A549 (cell line): ENCODE results near the gene ANKFN1. TPM values are rescaled to one million over a fixed set of nuclear protein-coding genes. Genes with fewer than 3 reads are reported as not detected.
"Not testable (repeated sequence)": the region's sequence is repeated elsewhere in the genome, so short reads cannot be mapped to it uniquely, and the experiment has no call there.

ENCODE experiments used
- ATAC-seq, 2 experiments: fragments of 200-7000 bp in 1 of 2; fragments of >200 bp in 1 of 2; cut with Nextera tagmentation in 1 of 2; cut with Tn5 transposase in 1 of 2; 3 replicates each; pipeline versions ENCODE4 v1.8.0 to v1.9.1; 2018 to 2020; ENCODE audit warnings: mild to moderate bottlenecking in 1 of 2, moderate library complexity in 1 of 2
- CTCF ChIA-PET: fragments of 300-600 bp; sonication (Branson Sonifier 250); formaldehyde crosslinking; extraction: SDS; loops from one replicate; lab custom pipeline; 2021; ENCODE audit warnings: antibody characterized with exemption, inconsistent platforms; lab: Yijun Ruan, JAX
- POLR2A ChIA-PET: fragments of 350-600 bp; formaldehyde crosslinking; extraction: SDS; loops from one replicate; lab custom pipeline; 2021; ENCODE audit warnings: antibody characterized with exemption, inconsistent platforms; lab: Yijun Ruan, JAX
- DNase-seq, 2 experiments: peaks; one replicate each; pipeline versions ENCODE4 v3.0.0 to v3.0.0-alpha.2; 2011 to 2016; ENCODE audit warnings: low read depth in 1 of 2, low spot score in 1 of 2
- FAIRE-seq: peaks from 2 replicates; lab custom pipeline; 2011; peaks lifted over from hg19 to GRCh38; lab: Jason Lieb, UNC
- H3K27ac ChIP-seq, 2 experiments: fragments of >200 bp; sonication (Bioruptor Twin); formaldehyde crosslinking; 3 replicates each; pipeline ENCODE4 v1.5.1; 2016 to 2017
- H3K4me1 ChIP-seq: fragments of >200 bp; sonication (Bioruptor Twin); formaldehyde crosslinking; 3 replicates; pipeline ENCODE4 v1.6.1; 2016
- H3K4me2 ChIP-seq: fragments of >200 bp; sonication (Bioruptor Twin); formaldehyde crosslinking; 3 replicates; pipeline ENCODE4 v1.6.1; 2016
- H3K4me3 ChIP-seq: fragments of >200 bp; sonication (Bioruptor Twin); formaldehyde crosslinking; 3 replicates; pipeline ENCODE4 v1.5.1; 2016
- H3K9me3 ChIP-seq: fragments of >200 bp; sonication (Bioruptor Twin); formaldehyde crosslinking; 3 replicates; pipeline ENCODE4 v1.6.1; 2016
- CBX2 ChIP-seq: fragments of 200-600 bp; sonication (generic); IDR thresholded peaks from 2 replicates; pipeline ENCODE4 v1.6.1; 2016; ENCODE audit warnings: low read depth, mild to moderate bottlenecking, borderline replicate concordance
- CBX8 ChIP-seq: fragments of 200-600 bp; sonication (generic); IDR thresholded peaks from 2 replicates; pipeline ENCODE4 v1.6.1; 2016
- CHD4 ChIP-seq: fragments of 200-600 bp; sonication (generic); IDR thresholded peaks from 2 replicates; pipeline ENCODE4 v1.6.1; 2016; ENCODE audit warnings: antibody characterized with exemption, mild to moderate bottlenecking, borderline replicate concordance
- EHF ChIP-seq: fragments of 250-450 bp; sonication (Bioruptor Pico); IDR thresholded peaks from 2 replicates; pipeline ENCODE4 v1.5.0; 2020; ENCODE audit warnings: mild to moderate bottlenecking
- EHMT2 ChIP-seq: fragments of 200-600 bp; sonication (generic); IDR thresholded peaks from 2 replicates; pipeline ENCODE4 v1.6.1; 2016; ENCODE audit warnings: antibody characterized with exemption, low read depth, mild to moderate bottlenecking, moderate library complexity
- ESRRA ChIP-seq: fragments of 150-350 bp; IDR thresholded peaks from 2 replicates; pipeline ENCODE4 v1.6.1; 2014; ENCODE audit warnings: mild to moderate bottlenecking, low read length, borderline replicate concordance
- FOSB ChIP-seq: fragments of 250-450 bp; sonication (Bioruptor Pico); IDR thresholded peaks from 2 replicates; pipeline ENCODE4 v1.5.0; 2020; ENCODE audit warnings: mild to moderate bottlenecking, moderate library complexity
- FOXS1 ChIP-seq: fragments of 250-450 bp; sonication (Bioruptor Pico); IDR thresholded peaks from 2 replicates; pipeline ENCODE4 v1.5.0; 2020; ENCODE audit warnings: mild to moderate bottlenecking, moderate library complexity
- GATA3 ChIP-seq: IDR thresholded peaks from 2 replicates; pipeline ENCODE4 v1.6.1; 2012; ENCODE audit warnings: borderline replicate concordance
- HDAC2 ChIP-seq: fragments of 200-600 bp; sonication (generic); IDR thresholded peaks from 2 replicates; pipeline ENCODE4 v1.6.1; 2016
- HEYL ChIP-seq: fragments of 250-450 bp; sonication (Bioruptor Pico); IDR thresholded peaks from 2 replicates; pipeline ENCODE4 v1.8.0; 2021; ENCODE audit warnings: mild to moderate bottlenecking, moderate library complexity
- HOXA7 ChIP-seq: fragments of 250-450 bp; sonication (Bioruptor Pico); IDR thresholded peaks from 2 replicates; pipeline ENCODE4 v1.5.0; 2020; ENCODE audit warnings: mild to moderate bottlenecking, moderate library complexity
- HOXB13 ChIP-seq: fragments of 250-450 bp; sonication (Bioruptor Pico); IDR thresholded peaks from 2 replicates; pipeline ENCODE4 v1.5.0; 2020; ENCODE audit warnings: low read depth, mild to moderate bottlenecking, moderate library complexity
- KDM1A ChIP-seq: fragments of 200-600 bp; sonication (generic); IDR thresholded peaks from 2 replicates; pipeline ENCODE4 v1.6.1; 2016; ENCODE audit warnings: low read depth, mild to moderate bottlenecking
- MAFK ChIP-seq: fragments of 450-650 bp; IDR thresholded peaks from 2 replicates; pipeline ENCODE4 v1.6.1; 2014; ENCODE audit not compliant: partially characterized antibody
- MYC ChIP-seq: IDR thresholded peaks from 2 replicates; pipeline ENCODE4 v1.6.1; 2012; ENCODE audit warnings: mild to moderate bottlenecking, inconsistent platforms, low read length, improper control_type of control experiment, borderline replicate concordance
- NPAS2 ChIP-seq: fragments of 250-450 bp; sonication (Bioruptor Pico); IDR thresholded peaks from 2 replicates; pipeline ENCODE4 v1.8.0; 2022; ENCODE audit warnings: mild to moderate bottlenecking, moderate library complexity, borderline replicate concordance
- PHF8 ChIP-seq: fragments of 200-600 bp; sonication (generic); IDR thresholded peaks from 2 replicates; pipeline ENCODE4 v1.6.1; 2016; ENCODE audit warnings: low read depth, mild to moderate bottlenecking, antibody characterized with exemption, moderate library complexity, borderline replicate concordance
- POLR2AphosphoS2 ChIP-seq: conservative IDR thresholded peaks from 2 replicates; pipeline ENCODE4 v1.6.1; 2012; ENCODE audit warnings: low read length, improper control_type of control experiment, inconsistent platforms
- RARB ChIP-seq: fragments of 250-450 bp; sonication (Bioruptor Pico); IDR thresholded peaks from 2 replicates; pipeline ENCODE4 v1.8.0; 2021; ENCODE audit warnings: mild to moderate bottlenecking, moderate library complexity
- RCOR1 ChIP-seq: fragments of 150-350 bp; IDR thresholded peaks from 2 replicates; pipeline ENCODE4 v1.6.1; 2014; ENCODE audit warnings: antibody characterized with exemption, low read length, low read depth
- RNF2 ChIP-seq: fragments of 200-600 bp; sonication (generic); IDR thresholded peaks from 2 replicates; pipeline ENCODE4 v1.6.1; 2016; ENCODE audit warnings: low read depth, mild to moderate bottlenecking, antibody characterized with exemption, moderate library complexity, borderline replicate concordance
- TFCP2L1 ChIP-seq: fragments of 250-450 bp; sonication (Bioruptor Pico); IDR thresholded peaks from 2 replicates; pipeline ENCODE4 v1.5.0; 2021; ENCODE audit warnings: mild to moderate bottlenecking
- TP53 ChIP-seq: fragments of 250-450 bp; sonication (Bioruptor Pico); IDR thresholded peaks from 2 replicates; pipeline ENCODE4 v1.5.0; 2021; ENCODE audit warnings: mild to moderate bottlenecking, moderate library complexity
- ZFP36 ChIP-seq: fragments of 450-650 bp; IDR thresholded peaks from 2 replicates; pipeline ENCODE4 v1.6.1; 2014; ENCODE audit warnings: borderline replicate concordance; ENCODE audit not compliant: partially characterized antibody
- ZSCAN20 ChIP-seq: fragments of 250-450 bp; sonication (Bioruptor Pico); IDR thresholded peaks from 2 replicates; pipeline ENCODE4 v1.8.0; 2022; ENCODE audit warnings: mild to moderate bottlenecking, moderate library complexity
- WGBS: methylation state at CpG from one replicate; pipeline ENCODE4 v1.1.6; 2017; ENCODE audit errors: missing lambda C conversion rate; 5-methylcytosine and 5-hydroxymethylcytosine counted together
- polyA plus RNA-seq, 4 experiments: library from polyadenylated mRNA; depleted of rRNA in 3 of 4; stranded (reverse); fragments of >200 nt; fragmentation: RNase III in 1 of 4; extraction: RNeasy Plus Mini Kit Qiagen cat#74134 plus additional on column Dnase treatment in 1 of 4; gene quantifications; 2 replicates in 3 of 4; 3 replicates in 1 of 4; pipeline ENCODE4 v1.2.3, GENCODE V29; 2011 to 2017
- TF ChIP-seq, protein P1 (sequence below): IDR thresholded peaks from 2 replicates; pipeline ENCODE4 v1.6.1; 2012
- TF ChIP-seq, protein P2 (sequence below): fragments of >200 bp; sonication (Bioruptor Twin); formaldehyde crosslinking; IDR thresholded peaks from 3 replicates; pipeline ENCODE4 v1.5.1; 2016
- TF ChIP-seq, protein P3 (sequence below): fragments of >200 bp; sonication (Bioruptor Twin); formaldehyde crosslinking; IDR thresholded peaks from 3 replicates; pipeline ENCODE4 v1.6.1; 2016

The ANKFN1 gene
- polyA plus RNA-seq, 2 of the 4 experiments (the other 2 are of a cell fraction), result 0.37 TPM; not detected in 1

DNA sequence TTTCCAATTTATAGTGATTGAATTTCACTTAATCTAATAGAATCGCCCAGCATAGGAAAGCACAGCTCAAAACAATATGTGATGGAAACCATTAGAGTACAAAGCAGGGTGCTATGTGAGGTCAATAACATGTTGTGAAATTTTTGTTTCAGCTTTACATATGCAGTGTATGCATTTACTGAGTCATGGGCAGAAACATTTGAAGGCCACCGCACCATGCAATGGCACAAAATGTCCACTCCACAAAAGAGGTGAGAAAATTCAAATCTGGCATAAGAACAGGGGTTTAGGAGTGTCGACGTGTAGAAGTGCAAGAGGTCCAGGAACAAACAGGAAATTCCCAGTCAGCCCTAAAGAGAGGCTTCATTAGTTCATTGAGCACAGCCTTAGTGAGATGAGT lies 131.2 kb downstream of the ANKFN1 start:
- Histone ChIP-seq H3K27ac (no peak overlapping the region), H3K4me2 (no peak overlapping the region), H3K4me3 (no peak overlapping the region), H3K4me1 (no peaks in the 10 kb centered on the region), H3K9me3 (no peaks in the 10 kb centered on the region)
- CTCF ChIA-PET, result no interaction called here
- no peak for TF ChIP-seq PHF8
- TF ChIP-seq FOXS1 (CRISPR knock-in tag), result no peak
- no peak for TF ChIP-seq NPAS2
- FAIRE-seq (no peak), DNase-seq (no peak), ATAC-seq (no peak)
- POLR2A ChIA-PET, result no interaction called here
- WGBS, result 13% methylated on average over 4 of the region's 4 CpGs

DNA sequence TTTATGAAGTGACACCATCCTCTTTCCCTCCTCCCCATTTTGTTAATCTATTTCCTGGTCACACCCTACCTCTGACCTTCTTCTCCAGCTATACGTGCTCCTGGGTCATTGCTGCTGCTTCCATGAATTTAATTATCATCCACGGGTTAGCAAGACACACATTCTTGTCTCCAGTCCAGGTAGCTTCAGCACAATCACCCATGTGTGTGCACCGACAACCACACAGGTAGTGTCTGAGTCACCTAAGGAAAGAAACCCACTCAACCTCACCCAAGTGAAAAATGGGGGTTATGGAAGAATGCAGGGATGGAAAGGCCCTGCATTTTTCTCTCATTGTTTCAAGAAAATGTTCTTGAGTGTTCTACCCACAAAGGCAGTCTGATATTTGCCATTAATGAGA lies 135.5 kb downstream of the ANKFN1 start:
- H3K4me2 ChIP-seq, ATAC-seq, H3K4me3 ChIP-seq, H3K27ac ChIP-seq, POLR2A ChIA-PET, DNase-seq, H3K9me3 ChIP-seq, CTCF ChIA-PET, H3K4me1 ChIP-seq, FAIRE-seq: not testable (repeated sequence)
- 39% methylated on average over 3 of the region's 3 CpGs for WGBS

DNA sequence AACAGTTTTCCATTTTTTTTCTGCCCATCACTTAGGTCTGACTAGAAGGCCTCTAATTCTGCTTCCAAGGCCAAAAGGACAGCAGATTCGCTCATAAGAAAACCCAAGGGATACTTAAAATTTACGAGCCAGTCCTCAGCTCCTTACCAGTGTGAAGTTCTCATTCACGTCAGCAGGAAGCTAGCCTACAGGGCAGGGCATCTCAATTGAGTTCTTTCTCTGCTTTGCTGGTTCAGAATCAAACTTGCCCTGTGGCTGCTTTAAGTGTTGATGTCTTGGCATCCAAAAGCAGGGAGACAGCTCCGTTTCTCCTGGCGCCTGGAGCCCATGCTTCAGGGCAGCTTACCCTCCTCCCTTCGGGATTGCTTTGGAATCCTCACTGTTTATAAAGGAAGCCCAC lies 136.0 kb downstream of the ANKFN1 start:
- POLR2A ChIA-PET, result no interaction called here
- H3K27ac ChIP-seq, result no peak overlapping the region
- no peak for ATAC-seq
- FAIRE-seq, result no peak
- TF ChIP-seq TP53, result no peak
- no peak for TF ChIP-seq ZFP36
- no peak for TF ChIP-seq MYC
- TF ChIP-seq HDAC2, result no peak
- no peak for TF ChIP-seq ZSCAN20 (CRISPR knock-in tag)
- TF ChIP-seq CBX2, result no peak
- no peak for TF ChIP-seq ESRRA
- TF ChIP-seq FOXS1 (CRISPR knock-in tag), result no peak
- TF ChIP-seq CBX8, result no peak
- no peak for TF ChIP-seq EHF (CRISPR knock-in tag)
- TF ChIP-seq RCOR1, result no peak
- TF ChIP-seq MAFK, result no peak
- no peak for TF ChIP-seq PHF8
- no peak for TF ChIP-seq CHD4
- TF ChIP-seq, protein P1, sequence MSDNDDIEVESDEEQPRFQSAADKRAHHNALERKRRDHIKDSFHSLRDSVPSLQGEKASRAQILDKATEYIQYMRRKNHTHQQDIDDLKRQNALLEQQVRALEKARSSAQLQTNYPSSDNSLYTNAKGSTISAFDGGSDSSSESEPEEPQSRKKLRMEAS, result no peak
- TF ChIP-seq HOXA7 (CRISPR knock-in tag), result no peak
- TF ChIP-seq EHMT2, result no peak
- TF ChIP-seq HEYL (CRISPR knock-in tag), result no peak
- TF ChIP-seq, all 56 proteins: peak for 0
- DNase-seq, result no peak
- Histone ChIP-seq H3K9me3 (no peaks in the 10 kb centered on the region), H3K4me3 (no peak overlapping the region), H3K4me1 (no peaks in the 10 kb centered on the region), H3K4me2 (no peak overlapping the region)
- 35% methylated on average over 6 of the region's 6 CpGs for WGBS
- CTCF ChIA-PET, result interaction anchor here (0.6 kb wide), 1 partner anchor 182 kb away, joined by 3 read pairs; no protein-coding TSS in a partner anchor

DNA sequence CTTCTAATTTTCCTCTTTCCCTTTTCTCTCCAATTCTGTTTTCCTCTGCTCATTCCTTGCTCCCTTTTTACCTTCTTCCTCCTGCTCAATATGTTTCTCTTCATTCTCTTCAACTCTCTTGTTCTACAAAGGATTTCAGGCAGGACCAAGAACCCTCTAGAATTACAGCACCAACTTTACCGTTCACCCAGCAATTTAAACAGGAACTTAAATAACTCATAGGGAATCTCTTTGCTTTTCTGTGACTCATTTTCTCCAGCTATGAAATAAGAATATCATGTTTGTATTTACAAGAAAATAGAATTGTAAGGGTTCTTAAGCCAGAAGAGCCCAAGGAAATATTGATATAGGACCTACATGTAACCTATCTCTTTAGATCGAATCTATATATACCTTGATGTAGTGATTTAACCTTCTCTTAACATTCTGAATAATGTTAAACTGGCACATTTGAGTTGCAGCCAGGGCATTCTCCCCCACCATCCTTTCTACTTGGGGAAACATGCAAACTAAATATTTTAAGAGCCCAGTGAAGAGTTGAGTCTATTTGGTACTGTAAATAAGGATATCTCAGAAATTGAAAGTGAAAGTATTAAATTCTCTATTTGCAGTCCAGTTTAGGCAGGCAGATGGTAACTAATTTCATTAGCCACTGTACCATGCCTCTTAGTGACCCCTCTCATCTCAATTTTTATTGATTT lies 137.0 kb downstream of the ANKFN1 start:
- FAIRE-seq (no peak), ATAC-seq (no peak), DNase-seq (no peak)
- TF ChIP-seq RNF2 (no peak), HOXB13 (CRISPR knock-in tag) (no peak), POLR2AphosphoS2 (no peak), TFCP2L1 (no peak), RARB (CRISPR knock-in tag) (no peak), KDM1A (no peak), FOSB (CRISPR knock-in tag) (no peak), ESRRA (no peak), PHF8 (no peak), GATA3 (no peak)
- TF ChIP-seq, protein P2, sequence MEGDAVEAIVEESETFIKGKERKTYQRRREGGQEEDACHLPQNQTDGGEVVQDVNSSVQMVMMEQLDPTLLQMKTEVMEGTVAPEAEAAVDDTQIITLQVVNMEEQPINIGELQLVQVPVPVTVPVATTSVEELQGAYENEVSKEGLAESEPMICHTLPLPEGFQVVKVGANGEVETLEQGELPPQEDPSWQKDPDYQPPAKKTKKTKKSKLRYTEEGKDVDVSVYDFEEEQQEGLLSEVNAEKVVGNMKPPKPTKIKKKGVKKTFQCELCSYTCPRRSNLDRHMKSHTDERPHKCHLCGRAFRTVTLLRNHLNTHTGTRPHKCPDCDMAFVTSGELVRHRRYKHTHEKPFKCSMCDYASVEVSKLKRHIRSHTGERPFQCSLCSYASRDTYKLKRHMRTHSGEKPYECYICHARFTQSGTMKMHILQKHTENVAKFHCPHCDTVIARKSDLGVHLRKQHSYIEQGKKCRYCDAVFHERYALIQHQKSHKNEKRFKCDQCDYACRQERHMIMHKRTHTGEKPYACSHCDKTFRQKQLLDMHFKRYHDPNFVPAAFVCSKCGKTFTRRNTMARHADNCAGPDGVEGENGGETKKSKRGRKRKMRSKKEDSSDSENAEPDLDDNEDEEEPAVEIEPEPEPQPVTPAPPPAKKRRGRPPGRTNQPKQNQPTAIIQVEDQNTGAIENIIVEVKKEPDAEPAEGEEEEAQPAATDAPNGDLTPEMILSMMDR, result no peak
- TF ChIP-seq, protein P3, sequence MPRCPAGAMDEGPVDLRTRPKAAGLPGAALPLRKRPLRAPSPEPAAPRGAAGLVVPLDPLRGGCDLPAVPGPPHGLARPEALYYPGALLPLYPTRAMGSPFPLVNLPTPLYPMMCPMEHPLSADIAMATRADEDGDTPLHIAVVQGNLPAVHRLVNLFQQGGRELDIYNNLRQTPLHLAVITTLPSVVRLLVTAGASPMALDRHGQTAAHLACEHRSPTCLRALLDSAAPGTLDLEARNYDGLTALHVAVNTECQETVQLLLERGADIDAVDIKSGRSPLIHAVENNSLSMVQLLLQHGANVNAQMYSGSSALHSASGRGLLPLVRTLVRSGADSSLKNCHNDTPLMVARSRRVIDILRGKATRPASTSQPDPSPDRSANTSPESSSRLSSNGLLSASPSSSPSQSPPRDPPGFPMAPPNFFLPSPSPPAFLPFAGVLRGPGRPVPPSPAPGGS, result no peak
- H3K27ac ChIP-seq, result no peak overlapping the region
- CTCF ChIA-PET, result no interaction called here
- peak overlapping the region; percentile 61 for H3K4me2 ChIP-seq
- POLR2A ChIA-PET, result no interaction called here
- no peaks in the 10 kb centered on the region for H3K4me1 ChIP-seq
- peak overlapping the region; percentile 22; the same call in 1 of the 3 replicates for H3K4me3 ChIP-seq
- H3K9me3 ChIP-seq, result no peaks in the 10 kb centered on the region
- 30% methylated on average over 2 of the region's 2 CpGs for WGBS
